Measurements from ENCODE around the gene MX2. TPM values are rescaled to one million over a fixed set of nuclear protein-coding genes. Genes with fewer than 3 reads are reported as not detected.

The MX2 gene
- total and polyA plus RNA-seq, 2 donors (not counting 1 experiment from before 2014, with no cell fraction given), result 2.0 to 3.6 TPM

DNA sequence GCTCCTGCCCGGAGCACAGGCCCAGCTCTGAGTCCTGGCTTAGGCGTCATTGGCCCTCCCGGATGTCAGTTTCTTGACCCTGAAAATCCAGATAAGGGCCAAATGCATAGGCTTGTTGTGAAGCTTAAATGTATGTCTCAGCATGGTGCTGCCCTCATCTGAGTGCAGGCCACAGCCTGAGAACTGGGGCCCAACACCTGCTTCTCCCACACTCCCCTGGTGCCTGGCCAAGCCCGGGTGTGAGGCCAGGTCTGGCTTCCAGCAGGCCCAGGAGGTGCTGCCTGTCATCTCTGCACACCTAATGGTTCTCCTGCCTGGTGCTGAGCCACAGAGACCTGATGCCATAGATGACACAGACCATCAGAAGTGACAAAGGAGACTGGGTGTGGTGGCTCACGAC lies 14.0 kb downstream of the MX2 start:
- Histone ChIP-seq H2AFZ (ENCODE audit: low read length) (no peak overlapping the region), H3K79me2 (ENCODE audit: control insufficient read depth, insufficient read depth, low read length) (no peaks in the 10 kb centered on the region), H3K4me2 (ENCODE audit: extremely low read depth, insufficient read depth, low read length) (no peak overlapping the region), H4K20me1 (ENCODE audit: control insufficient read depth, extremely low read depth, insufficient read depth, low read length) (no peaks in the 10 kb centered on the region), H3K27me3 (ENCODE audit: control insufficient read depth, insufficient read depth, low read length) (no peaks in the 10 kb centered on the region), H3K4me3 (replicated peaks in 1 of 4; ENCODE audit: control extremely low read depth in 1 of 4, insufficient read depth in 1 of 4, low read depth in 3 of 4, low read length in 4 of 4) (no peak overlapping the region), H3K9ac (ENCODE audit: insufficient read depth, low read length) (no peak overlapping the region), H3K9me3 (ENCODE audit: control insufficient read depth, insufficient read depth, low read depth, low read length) (no peaks in the 10 kb centered on the region), H3K27ac (ENCODE audit: insufficient read depth, low read length) (no peak overlapping the region), H3K4me1 (ENCODE audit: control insufficient read depth, extremely low read depth, insufficient read depth, low read length) (no peaks in the 10 kb centered on the region), H3K36me3 (ENCODE audit: control insufficient read depth, insufficient read depth, low read length) (no peaks in the 10 kb centered on the region)
- DNase-seq (ENCODE audit: low read depth in 2 of 2), result no peak
- TF ChIP-seq, protein P1, sequence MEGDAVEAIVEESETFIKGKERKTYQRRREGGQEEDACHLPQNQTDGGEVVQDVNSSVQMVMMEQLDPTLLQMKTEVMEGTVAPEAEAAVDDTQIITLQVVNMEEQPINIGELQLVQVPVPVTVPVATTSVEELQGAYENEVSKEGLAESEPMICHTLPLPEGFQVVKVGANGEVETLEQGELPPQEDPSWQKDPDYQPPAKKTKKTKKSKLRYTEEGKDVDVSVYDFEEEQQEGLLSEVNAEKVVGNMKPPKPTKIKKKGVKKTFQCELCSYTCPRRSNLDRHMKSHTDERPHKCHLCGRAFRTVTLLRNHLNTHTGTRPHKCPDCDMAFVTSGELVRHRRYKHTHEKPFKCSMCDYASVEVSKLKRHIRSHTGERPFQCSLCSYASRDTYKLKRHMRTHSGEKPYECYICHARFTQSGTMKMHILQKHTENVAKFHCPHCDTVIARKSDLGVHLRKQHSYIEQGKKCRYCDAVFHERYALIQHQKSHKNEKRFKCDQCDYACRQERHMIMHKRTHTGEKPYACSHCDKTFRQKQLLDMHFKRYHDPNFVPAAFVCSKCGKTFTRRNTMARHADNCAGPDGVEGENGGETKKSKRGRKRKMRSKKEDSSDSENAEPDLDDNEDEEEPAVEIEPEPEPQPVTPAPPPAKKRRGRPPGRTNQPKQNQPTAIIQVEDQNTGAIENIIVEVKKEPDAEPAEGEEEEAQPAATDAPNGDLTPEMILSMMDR (conservative IDR thresholded peaks at IDR 0.05 in 1 of 2, IDR thresholded peaks at IDR 0.05 in 1 of 2; ENCODE audit: low read depth in 1 of 2, low read length in 2 of 2), result no peak
- TF ChIP-seq EZH2 (IDR thresholded peaks at IDR 0.05; ENCODE audit: low read length, missing control alignments), result no peak

GRCh38 chr21:41377715-41378114 lies 15.9 kb downstream of the MX2 start:
- Histone ChIP-seq H3K4me1 (ENCODE audit: control insufficient read depth, extremely low read depth, insufficient read depth, low read length) (no peaks in the 10 kb centered on the region), H3K9ac (ENCODE audit: insufficient read depth, low read length) (no peak overlapping the region), H3K79me2 (ENCODE audit: control insufficient read depth, insufficient read depth, low read length) (no peaks in the 10 kb centered on the region), H3K27me3 (ENCODE audit: control insufficient read depth, insufficient read depth, low read length) (no peaks in the 10 kb centered on the region), H2AFZ (ENCODE audit: low read length) (no peak overlapping the region), H3K4me3 (replicated peaks in 1 of 4; ENCODE audit: control extremely low read depth in 1 of 4, insufficient read depth in 1 of 4, low read depth in 3 of 4, low read length in 4 of 4) (no peak overlapping the region), H3K9me3 (ENCODE audit: control insufficient read depth, insufficient read depth, low read depth, low read length) (no peaks in the 10 kb centered on the region), H3K36me3 (ENCODE audit: control insufficient read depth, insufficient read depth, low read length) (no peaks in the 10 kb centered on the region), H4K20me1 (ENCODE audit: control insufficient read depth, extremely low read depth, insufficient read depth, low read length) (no peaks in the 10 kb centered on the region), H3K4me2 (ENCODE audit: extremely low read depth, insufficient read depth, low read length) (no peak overlapping the region), H3K27ac (ENCODE audit: insufficient read depth, low read length) (no peak overlapping the region)
- no peak for DNase-seq (ENCODE audit: low read depth in 2 of 2)
- no peak for TF ChIP-seq EZH2 (IDR thresholded peaks at IDR 0.05; ENCODE audit: low read length, missing control alignments)
- TF ChIP-seq, protein P1 (conservative IDR thresholded peaks at IDR 0.05 in 1 of 2, IDR thresholded peaks at IDR 0.05 in 1 of 2; ENCODE audit: low read depth in 1 of 2, low read length in 2 of 2), result no peak

- no peak overlapping the region for H3K9ac ChIP-seq (ENCODE audit: insufficient read depth, low read length)
- no peak overlapping the region for H3K27ac ChIP-seq (ENCODE audit: insufficient read depth, low read length)
- no peak overlapping the region for H3K4me2 ChIP-seq (ENCODE audit: extremely low read depth, insufficient read depth, low read length)
- H3K79me2 ChIP-seq (ENCODE audit: control insufficient read depth, insufficient read depth, low read length), result no peaks in the 10 kb centered on the region
- H3K4me1 ChIP-seq (ENCODE audit: control insufficient read depth, extremely low read depth, insufficient read depth, low read length), result no peaks in the 10 kb centered on the region
- H3K4me3 ChIP-seq (replicated peaks in 1 of 4; ENCODE audit: control extremely low read depth in 1 of 4, insufficient read depth in 1 of 4, low read depth in 3 of 4, low read length in 4 of 4), result no peak overlapping the region
- DNase-seq (ENCODE audit: low read depth in 2 of 2), result no peak
- no peaks in the 10 kb centered on the region for H3K36me3 ChIP-seq (ENCODE audit: control insufficient read depth, insufficient read depth, low read length)
- no peak for TF ChIP-seq EZH2 (IDR thresholded peaks at IDR 0.05; ENCODE audit: low read length, missing control alignments)
- TF ChIP-seq, protein P1 (conservative IDR thresholded peaks at IDR 0.05 in 1 of 2, IDR thresholded peaks at IDR 0.05 in 1 of 2; ENCODE audit: low read depth in 1 of 2, low read length in 2 of 2), result no peak
- H4K20me1 ChIP-seq (ENCODE audit: control insufficient read depth, extremely low read depth, insufficient read depth, low read length), result no peaks in the 10 kb centered on the region
- H2AFZ ChIP-seq (ENCODE audit: low read length), result no peak overlapping the region
- H3K27me3 ChIP-seq (ENCODE audit: control insufficient read depth, insufficient read depth, low read length), result no peaks in the 10 kb centered on the region
- no peaks in the 10 kb centered on the region for H3K9me3 ChIP-seq (ENCODE audit: control insufficient read depth, insufficient read depth, low read depth, low read length)
Observed at GRCh38 chr21:41378849-41379248, 17.0 kb downstream of the MX2 start.

Measured in fibroblast of lung (primary cell).